KOPT-K1 (cell line): Measurements from ENCODE around the gene TBX10.
"Not testable (repeated sequence)": the region's sequence is repeated elsewhere in the genome, so short reads cannot be mapped to it uniquely, and the experiment has no call there.

Experiments
- H3K27ac ChIP-seq: fragments of 200-600 bp; sonication (generic); 2 replicates; pipeline ENCODE4 v1.5.1; 2016; ENCODE audit warnings: antibody characterized with exemption, mild to moderate bottlenecking, low read depth, low read length; ENCODE audit not compliant: poor library complexity, severe bottlenecking
- H3K36me3 ChIP-seq: fragments of 200-600 bp; sonication (generic); 2 replicates; pipeline ENCODE4 v1.5.1; 2017; ENCODE audit warnings: antibody characterized with exemption, mild to moderate bottlenecking, low read length, moderate library complexity; ENCODE audit not compliant: insufficient read depth
- H3K9me3 ChIP-seq: fragments of 200-600 bp; sonication (generic); 2 replicates; pipeline ENCODE4 v1.5.1; 2017; ENCODE audit warnings: antibody characterized with exemption, low read length, mild to moderate bottlenecking; ENCODE audit not compliant: insufficient read depth, poor library complexity, severe bottlenecking

TBX10 gene

DNA sequence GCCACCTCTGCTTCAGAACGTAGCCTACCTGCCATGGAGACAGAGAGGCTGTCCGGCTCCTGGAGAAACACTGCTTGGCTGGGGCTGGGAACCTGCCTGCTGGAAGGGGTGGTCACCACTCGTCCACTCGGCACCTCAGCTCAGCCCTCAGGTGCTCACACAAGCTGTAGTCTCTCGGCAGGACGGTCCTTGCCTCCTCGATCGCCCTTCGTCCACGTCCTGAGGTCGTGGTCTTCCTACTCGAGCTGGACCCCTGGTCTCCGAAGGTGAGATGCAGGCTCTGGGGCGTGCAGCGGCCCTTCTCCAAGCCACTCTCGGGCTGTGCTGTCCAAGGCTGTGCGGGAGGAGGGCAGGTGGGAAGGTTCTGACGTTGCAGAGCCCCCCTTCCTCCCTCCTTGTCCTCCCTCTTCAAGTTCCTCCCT, at the start of gene TBX10:
TBX10 (minus strand) TSS at position 326 of the 422 bp plus-strand sequence; CDS start at position 35, 291 bp downstream.
- no peaks in the 10 kb centered on the region for H3K9me3 ChIP-seq
- no peaks in the 10 kb centered on the region for H3K36me3 ChIP-seq
- H3K27ac ChIP-seq = no peak within 1 kb of the TSS

DNA sequence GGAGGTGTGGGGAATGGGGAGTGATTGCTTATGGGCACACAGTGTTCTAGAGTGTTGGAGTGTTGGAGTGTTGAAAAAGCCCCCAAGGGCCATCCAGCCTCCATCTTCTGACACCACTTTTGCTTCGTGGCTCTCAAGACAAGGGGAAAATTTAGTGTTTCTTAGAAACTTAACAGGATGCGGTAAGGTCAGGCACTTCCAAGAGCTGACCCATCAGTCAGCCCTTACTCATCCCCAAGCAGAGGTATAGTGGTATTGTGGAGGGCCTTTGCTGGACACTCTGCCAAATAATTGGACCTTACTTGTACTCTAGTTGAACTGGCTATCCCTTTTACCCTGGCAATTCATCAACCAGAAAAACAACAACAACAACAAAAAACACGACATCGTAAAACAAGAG, 49.6 kb upstream of the TBX10 start:
- H3K27ac ChIP-seq = no peak overlapping the region
- H3K36me3 ChIP-seq = no peaks in the 10 kb centered on the region
- H3K9me3 ChIP-seq = no peaks in the 10 kb centered on the region

- Histone ChIP-seq H3K27ac (no peak overlapping the region), H3K9me3 (no peaks in the 10 kb centered on the region), H3K36me3 (no peaks in the 10 kb centered on the region)
Measured at GRCh38 chr11:67687986-67688385, 48.4 kb upstream of the TBX10 start.

DNA sequence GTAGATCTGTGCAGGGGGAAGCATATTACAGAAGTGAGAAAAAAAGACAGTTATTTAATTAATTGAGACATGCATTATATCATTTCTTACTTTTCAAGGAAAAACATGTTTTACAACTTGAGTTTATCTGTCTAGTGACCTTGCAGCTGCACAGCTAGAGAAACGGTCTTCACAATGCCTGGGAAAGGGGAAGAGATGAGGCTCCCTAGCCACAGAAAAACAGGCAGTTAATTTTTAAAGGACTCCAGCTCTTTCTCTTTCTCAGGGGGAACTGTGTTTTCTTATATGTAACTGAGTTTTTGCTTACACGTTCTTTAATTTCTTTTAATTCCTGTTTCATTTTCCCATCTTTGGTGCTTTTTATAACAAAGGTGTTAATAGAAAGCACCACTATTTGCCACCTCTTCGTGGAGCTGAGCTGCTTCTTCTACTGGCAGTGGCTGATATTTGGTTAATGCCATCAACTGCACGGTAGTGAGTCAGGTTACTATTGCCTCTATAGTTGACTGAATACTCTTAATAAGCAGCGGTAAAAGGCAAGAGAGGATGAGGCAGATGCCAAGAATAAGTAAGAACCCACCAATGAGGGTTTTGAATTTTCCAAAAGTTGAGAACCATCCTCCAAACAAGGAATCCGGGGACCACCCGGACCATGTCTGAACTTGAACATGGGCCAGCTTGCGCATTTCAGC, 46.2 kb upstream of the TBX10 start:
- H3K27ac ChIP-seq = peak overlapping the region; percentile 64
- H3K36me3 ChIP-seq = not testable (repeated sequence)

DNA sequence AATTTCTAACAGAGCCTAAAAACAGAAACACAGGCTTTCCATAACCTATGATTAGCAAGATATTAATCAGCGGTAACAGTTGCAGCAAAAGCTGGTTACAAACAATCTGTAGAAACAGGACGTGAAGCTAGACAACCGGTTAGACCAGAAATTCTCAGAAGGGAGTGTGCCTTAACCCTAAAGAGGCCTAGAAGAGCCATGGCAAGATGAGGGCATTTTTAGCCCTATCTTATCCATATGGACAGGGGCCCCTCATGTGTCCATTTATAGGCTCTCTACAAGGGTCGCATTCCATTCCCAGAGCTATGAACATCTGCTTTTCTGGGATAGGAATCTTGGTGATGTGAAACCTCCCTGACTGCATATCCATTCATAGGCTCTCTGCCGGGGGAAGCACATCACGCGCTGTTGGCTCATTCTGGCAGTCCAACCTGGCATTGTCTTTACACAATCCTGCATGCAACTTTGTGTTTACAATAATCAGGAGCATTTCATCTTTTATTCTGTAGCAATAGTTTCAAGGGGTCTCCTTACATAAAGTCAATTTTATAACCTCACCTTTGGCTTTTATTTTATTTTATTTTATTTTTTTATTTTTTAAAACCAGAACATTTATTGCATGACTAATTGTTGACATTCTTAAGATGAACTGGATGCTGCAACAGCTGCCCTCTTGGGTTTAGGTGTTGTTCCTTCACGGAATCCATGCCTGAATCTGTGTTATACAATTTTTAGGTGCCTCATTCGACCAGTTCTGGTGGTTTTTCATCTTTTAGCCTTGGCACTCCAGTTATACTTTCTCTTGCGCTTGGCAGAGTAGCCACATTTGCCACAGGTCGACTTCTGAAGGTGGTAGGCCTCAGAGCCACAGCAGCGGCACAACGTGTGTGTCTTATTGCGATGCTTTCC, 42.8 kb upstream of the TBX10 start:
- not testable (repeated sequence) for H3K36me3 ChIP-seq
- Histone ChIP-seq H3K9me3 (peaks cover 12% of the 10 kb centered on the region), H3K27ac (peak overlapping the region; percentile 35)

More for the DNA sequence above, 46.2 kb upstream of the TBX10 start:
- H3K9me3 ChIP-seq = not testable (repeated sequence)

GRCh38 chr11:67680696-67681470, 41.3 kb upstream of the TBX10 start:
- peaks cover 21% of the 10 kb centered on the region for H3K9me3 ChIP-seq
- no peaks in the 10 kb centered on the region for H3K36me3 ChIP-seq
- H3K27ac ChIP-seq = peak overlapping the region; percentile 13

DNA sequence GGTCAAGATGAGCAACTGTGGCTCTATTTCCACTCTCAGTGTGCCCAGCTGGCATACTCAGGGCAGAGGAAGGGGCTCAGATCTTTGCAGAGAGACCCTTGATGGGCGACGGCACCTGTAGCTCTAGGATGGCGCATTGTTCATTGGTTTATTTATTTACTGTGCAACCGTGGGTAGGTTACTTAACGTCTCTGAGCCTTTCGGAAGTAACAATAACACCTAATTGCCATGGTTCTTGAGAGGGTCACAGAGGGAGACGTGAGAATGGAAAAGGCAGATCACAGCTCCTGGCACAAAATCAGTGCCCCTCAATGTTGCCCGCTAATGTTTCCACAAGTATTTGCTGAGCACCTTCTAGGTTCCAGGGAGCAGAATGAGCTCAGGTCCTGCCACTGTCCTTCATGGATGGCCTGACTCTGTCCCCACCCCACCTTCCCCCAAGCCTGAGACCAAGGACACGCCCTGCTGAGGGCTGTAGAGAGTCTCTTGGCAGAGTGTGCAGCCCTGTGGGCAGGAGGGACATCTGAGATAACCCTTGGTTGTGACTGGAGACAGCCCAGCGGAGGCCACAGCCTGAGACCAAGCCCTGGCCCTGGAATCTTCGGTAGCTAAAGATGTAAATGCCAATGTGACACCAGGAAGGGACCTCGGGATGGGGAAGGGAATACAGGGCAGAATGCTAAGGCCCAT, 35.6 kb upstream of the TBX10 start:
- Histone ChIP-seq H3K9me3 (peaks cover 16% of the 10 kb centered on the region), H3K27ac (no peak overlapping the region)

GRCh38 chr11:67674442-67674871, 34.9 kb upstream of the TBX10 start, which contains the start of gene ALDH3B2:
TSS of gene ALDH3B2 (minus strand) at chr11:67674623. CDS start at chr11:67666935, 7,688 bp downstream.
- H3K36me3 ChIP-seq = no peaks in the 10 kb centered on the region
- no peak within 1 kb of the TSS for H3K27ac ChIP-seq
- peaks cover 16% of the 10 kb centered on the region for H3K9me3 ChIP-seq

More for the DNA sequence above, 35.6 kb upstream of the TBX10 start:
- H3K36me3 ChIP-seq = no peaks in the 10 kb centered on the region

DNA sequence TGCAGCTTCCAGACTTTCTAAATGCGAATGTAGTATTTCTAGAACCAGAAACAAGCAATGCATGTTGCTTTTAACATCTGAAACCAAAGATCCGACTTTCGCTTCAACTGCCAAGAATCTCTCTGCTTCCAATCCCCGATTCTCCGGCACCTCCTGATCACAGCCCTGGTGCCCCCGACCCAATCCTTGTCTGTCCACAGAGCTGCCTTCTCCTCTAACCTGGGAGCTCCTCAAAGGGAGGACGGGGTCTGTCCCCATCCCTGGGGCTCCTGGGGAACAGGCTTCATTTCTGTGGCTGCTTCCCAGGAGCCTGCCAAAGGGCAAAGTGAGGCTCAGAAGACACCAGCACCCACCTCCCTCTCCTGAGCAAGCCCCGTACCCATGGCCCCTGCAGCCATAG, 34.3 kb upstream of the TBX10 start:
- Histone ChIP-seq H3K9me3 (peaks cover 16% of the 10 kb centered on the region), H3K27ac (no peak overlapping the region), H3K36me3 (no peaks in the 10 kb centered on the region)

DNA sequence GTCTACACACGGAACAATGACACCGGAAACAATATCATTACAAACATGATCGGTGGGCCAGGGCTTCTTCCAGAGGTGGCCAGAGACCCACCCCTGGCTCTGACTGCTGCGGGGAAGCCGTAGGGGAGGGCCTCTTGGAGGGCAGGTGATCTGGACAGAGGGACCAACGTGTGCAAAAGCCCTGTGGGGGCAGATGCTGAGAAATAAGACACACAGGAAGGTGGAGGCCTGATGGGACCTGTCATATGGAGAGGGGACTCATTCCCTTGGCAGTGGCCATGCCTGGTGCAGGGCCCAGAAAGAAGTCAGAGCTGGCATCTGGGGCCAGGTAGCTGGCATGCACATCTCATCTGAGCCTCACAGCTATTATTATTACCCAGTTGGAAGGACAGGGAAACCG, 33.8 kb upstream of the TBX10 start:
- Histone ChIP-seq H3K36me3 (no peaks in the 10 kb centered on the region), H3K9me3 (peaks cover 16% of the 10 kb centered on the region), H3K27ac (no peak overlapping the region)

- Histone ChIP-seq H3K9me3 (peaks cover 10% of the 10 kb centered on the region), H3K27ac (no peak overlapping the region), H3K36me3 (no peaks in the 10 kb centered on the region)
Measured at GRCh38 chr11:67671211-67671520, 31.6 kb upstream of the TBX10 start.

DNA sequence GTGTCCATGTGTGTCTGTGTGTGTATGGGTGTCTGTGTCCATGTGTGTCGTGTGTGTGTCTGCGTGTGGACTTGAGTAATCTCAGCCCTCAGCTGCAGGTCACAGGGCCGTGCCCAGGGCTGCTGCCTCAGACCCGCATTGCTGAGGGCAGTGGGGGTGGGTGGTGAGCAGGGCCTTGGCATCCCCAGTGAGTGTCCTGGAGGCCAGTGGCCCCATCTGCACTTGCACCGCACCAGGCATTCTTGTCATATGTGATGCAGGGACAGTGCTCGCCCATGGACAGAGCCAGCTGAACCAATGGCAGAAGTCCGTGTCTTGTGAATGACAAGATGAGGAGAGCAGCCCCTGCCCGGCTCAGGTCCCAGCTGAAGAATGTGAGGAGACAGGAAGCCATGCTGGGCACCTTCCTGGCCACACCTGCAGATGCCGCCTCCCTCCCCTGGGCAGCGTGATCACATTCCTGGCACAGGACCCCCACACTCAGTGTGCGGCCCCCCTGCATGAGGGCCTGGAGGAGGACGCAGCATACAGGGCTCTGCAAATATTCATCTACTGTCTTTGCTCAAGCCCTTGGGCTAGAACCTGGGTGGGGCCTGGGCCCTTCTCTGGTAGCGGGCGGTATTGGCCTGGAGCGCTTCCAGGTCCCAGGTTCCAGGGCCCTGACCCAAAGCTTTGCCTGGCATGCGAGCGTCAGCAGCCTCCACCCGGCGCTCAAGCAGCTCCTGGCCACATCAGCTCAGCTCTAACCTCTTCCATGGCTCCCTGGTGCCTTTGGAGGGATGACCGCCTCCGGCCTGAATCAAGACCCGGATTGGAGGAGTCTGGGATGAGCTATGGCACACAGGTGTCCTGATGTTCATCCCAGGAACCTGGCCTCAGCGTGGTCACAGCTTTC, 31.0 kb upstream of the TBX10 start:
- Histone ChIP-seq H3K9me3 (peaks cover 4% of the 10 kb centered on the region), H3K27ac (no peak overlapping the region), H3K36me3 (no peaks in the 10 kb centered on the region)

GRCh38 chr11:67668192-67668551, 28.6 kb upstream of the TBX10 start:
- H3K27ac ChIP-seq = peak overlapping the region; percentile 38
- no peaks in the 10 kb centered on the region for H3K9me3 ChIP-seq
- H3K36me3 ChIP-seq = no peaks in the 10 kb centered on the region
